Measurements from ENCODE around the gene SIT1. TPM values are rescaled to one million over a fixed set of nuclear protein-coding genes. Genes with fewer than 3 reads are reported as not detected.

The SIT1 gene
- total and polyA plus RNA-seq, 2 donors (not counting 3 experiments of a cell fraction or from before 2014, with no cell fraction given) = not detected

GRCh38 chr9:35636135-35636876 lies 14.4 kb downstream of the SIT1 start:
- intact Hi-C loops (cut with micrococcal nuclease) = no loop called here
- Histone ChIP-seq H3K27me3 (ENCODE audit: control insufficient read depth in 2 of 2, insufficient read depth in 2 of 2, low read length in 2 of 2) (peaks cover 6 to 8% of the 10 kb centered on the region in 2 experiments), H3K27ac (ENCODE audit: insufficient read depth, low read depth, low read length) (no peak overlapping the region), H3K9me1 (replicated peaks; ENCODE audit: control insufficient read depth, extremely low read depth, insufficient read depth, low read length) (no peaks in the 10 kb centered on the region), H3K36me3 (ENCODE audit: control insufficient read depth in 2 of 2, extremely low read depth in 1 of 2, insufficient read depth in 2 of 2, low read length in 2 of 2) (no peaks in the 10 kb centered on the region), H3K4me3 (replicated peaks in 1 of 3; ENCODE audit: insufficient read depth in 1 of 3, low read depth in 1 of 3, low read length in 3 of 3) (no peak overlapping the region), H4K20me1 (replicated peaks; ENCODE audit: control insufficient read depth, extremely low read depth, insufficient read depth, low read length) (no peaks in the 10 kb centered on the region), H3K4me2 (ENCODE audit: insufficient read depth, low read length) (no peak overlapping the region), H3K79me2 (ENCODE audit: control insufficient read depth, insufficient read depth, low read length) (no peaks in the 10 kb centered on the region), H3K4me1 (ENCODE audit: control insufficient read depth, extremely low read depth, insufficient read depth, low read length) (no peaks in the 10 kb centered on the region), H3K9ac (replicated peaks; ENCODE audit: extremely low read depth, insufficient read depth, low read length) (no peak overlapping the region), H3K9me3 (replicated peaks; ENCODE audit: control insufficient read depth, insufficient read depth, low read length) (no peaks in the 10 kb centered on the region), H2AFZ (ENCODE audit: low read depth, low read length) (no peak overlapping the region)
- DNase-seq (ENCODE audit: low read depth, low spot score) = no peak
- dilution Hi-C loops (cut with MboI; ENCODE audit: extremely low pct_ligation_motif_present, low sequenced_read_pairs) = no loop called here
- ChIA-PET CTCF (interaction anchor here (1.5 kb wide), 1 partner anchor 22 kb away, joined by 4 read pairs; the partner anchor contains the start of genes CCDC107 and RMRP), POLR2A (no interaction called here)
- no peak for TF ChIP-seq FOS (IDR thresholded peaks at IDR 0.05; ENCODE audit: borderline replicate concordance, insufficient read depth, low read length)
- TF ChIP-seq CTCF (IDR thresholded peaks at IDR 0.05; ENCODE audit: extremely low read depth in 1 of 2, insufficient read depth in 1 of 2, low read depth in 1 of 2, low read length in 2 of 2) = no peak
- TF ChIP-seq POLR2A (IDR thresholded peaks at IDR 0.05; ENCODE audit: low read depth, low read length) = no peak
- no peak for TF ChIP-seq JUN (IDR thresholded peaks at IDR 0.05; ENCODE audit: borderline replicate concordance, insufficient read depth, insufficient read length, low read depth)
- TF ChIP-seq EZH2 (IDR thresholded peaks at IDR 0.05; ENCODE audit: borderline replicate concordance, low read depth, low read length, severe bottlenecking) = no peak
- TF ChIP-seq MYC (IDR thresholded peaks at IDR 0.05; ENCODE audit: low read depth, low read length) = no peak
- TF ChIP-seq MAX (IDR thresholded peaks at IDR 0.05; ENCODE audit: insufficient read depth, insufficient read length) = no peak
- no peak for FAIRE-seq
- no TSS peak for BruUV-seq (replicated peaks)

Measured in endothelial cell of umbilical vein (primary cell).